GM21447 (cell line): Measurements from ENCODE around the gene ALDH2.
"Not testable (repeated sequence)": the region's sequence is repeated elsewhere in the genome, so short reads cannot be mapped to it uniquely, and the experiment has no call there.

ENCODE experiments used
- ATAC-seq: cut with Tn5 transposase; IDR thresholded peaks from one replicate; pipeline ENCODE4 v1.9.1; 2021; ENCODE audit not compliant: unreplicated experiment

The ALDH2 gene

DNA sequence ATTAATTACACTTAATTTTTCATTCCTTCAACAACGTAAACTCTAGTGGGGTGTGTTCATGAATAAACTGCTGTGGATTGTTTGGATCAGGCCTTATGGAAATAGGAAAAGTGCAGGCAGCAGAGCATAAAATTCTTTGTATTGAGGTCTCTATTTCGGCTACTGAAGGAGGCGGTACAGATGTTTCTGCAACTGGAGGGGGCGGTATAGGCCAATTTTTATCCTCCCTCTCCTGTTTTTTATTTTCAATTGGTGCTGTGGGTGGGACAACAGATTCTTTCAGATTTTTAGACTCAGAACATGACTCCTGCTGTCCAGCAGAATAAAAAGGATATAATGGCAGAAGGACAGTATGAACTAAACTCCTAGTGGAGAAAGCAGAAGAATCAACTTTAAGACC, 57.6 kb downstream of the ALDH2 start:
- ATAC-seq: not testable (repeated sequence)

DNA sequence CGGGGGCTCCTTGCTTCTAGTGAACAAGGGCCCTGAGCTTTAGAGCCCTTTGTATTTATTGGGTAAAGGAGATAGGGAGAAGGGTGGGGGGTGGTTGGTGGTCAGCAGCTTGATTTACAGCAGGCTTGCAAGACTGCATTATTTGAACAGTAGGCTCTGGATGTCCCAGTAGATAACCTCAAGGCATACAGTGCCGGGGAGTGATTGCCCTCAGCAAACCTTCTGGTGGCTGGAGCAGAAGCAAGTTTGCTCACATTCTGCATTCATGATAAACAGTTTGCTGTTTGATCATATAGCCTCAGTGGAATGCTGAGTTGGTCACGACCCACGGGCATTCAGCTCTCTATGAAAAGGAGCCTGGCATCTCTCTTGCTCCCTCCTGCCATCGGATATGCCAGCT, 58.8 kb downstream of the ALDH2 start:
- ATAC-seq: no peak

DNA sequence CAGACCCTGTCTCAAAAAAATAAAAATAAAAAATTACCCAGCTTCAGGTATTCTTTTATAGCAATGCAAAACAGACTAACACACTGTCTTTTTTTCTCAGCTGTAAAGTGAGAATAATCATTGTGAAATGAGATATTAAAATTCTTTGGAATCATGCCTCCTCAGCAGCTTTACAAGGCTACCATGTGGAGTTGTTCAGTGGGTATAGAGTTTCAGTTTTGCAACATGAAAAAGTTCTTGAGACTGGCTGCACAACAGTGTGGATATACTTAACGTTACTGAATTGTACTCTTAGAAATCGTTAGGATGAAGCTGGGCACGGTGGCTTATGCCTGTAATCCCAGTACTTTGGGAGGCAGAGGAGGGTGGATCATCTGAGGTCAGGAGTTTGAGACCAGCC, 59.6 kb downstream of the ALDH2 start:
- ATAC-seq: no peak

DNA sequence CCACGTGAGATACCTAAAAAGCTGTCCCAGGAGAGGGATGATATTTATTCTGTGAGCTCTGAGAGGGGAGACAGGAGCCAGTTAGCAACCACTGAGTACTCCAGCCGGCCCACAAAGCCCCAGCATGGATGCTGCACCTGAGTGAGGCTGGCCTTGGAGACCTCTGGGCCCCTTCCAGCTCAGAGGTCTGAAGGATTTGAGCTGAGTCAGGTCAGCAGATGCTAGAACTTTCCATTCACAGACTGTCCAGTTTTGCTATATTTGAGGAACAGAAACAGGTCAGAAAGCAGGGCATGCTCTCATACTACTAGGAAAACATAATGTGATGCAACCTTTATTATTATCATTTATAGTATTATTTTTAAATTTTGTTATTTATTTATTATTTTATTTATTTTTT, 60.3 kb downstream of the ALDH2 start:
- ATAC-seq: no peak

DNA sequence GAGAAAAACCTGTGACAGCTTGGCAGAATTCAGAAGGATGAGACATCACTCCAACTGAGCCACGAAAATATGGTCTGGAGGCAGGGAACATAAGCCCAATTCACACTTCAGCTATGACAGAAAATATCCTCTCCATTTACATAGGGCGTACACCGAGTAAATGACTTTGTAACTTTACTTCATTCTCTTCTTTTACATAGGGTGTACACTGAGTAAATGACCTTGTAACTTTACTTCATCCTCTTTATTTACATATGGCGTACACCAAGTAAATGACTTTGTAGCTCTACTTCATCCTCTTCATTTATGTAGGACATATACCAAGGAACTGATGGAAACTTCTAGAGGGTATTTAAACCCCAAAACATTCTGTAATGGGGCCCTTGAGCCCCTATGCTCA, 61.2 kb downstream of the ALDH2 start:
- no peak for ATAC-seq

DNA sequence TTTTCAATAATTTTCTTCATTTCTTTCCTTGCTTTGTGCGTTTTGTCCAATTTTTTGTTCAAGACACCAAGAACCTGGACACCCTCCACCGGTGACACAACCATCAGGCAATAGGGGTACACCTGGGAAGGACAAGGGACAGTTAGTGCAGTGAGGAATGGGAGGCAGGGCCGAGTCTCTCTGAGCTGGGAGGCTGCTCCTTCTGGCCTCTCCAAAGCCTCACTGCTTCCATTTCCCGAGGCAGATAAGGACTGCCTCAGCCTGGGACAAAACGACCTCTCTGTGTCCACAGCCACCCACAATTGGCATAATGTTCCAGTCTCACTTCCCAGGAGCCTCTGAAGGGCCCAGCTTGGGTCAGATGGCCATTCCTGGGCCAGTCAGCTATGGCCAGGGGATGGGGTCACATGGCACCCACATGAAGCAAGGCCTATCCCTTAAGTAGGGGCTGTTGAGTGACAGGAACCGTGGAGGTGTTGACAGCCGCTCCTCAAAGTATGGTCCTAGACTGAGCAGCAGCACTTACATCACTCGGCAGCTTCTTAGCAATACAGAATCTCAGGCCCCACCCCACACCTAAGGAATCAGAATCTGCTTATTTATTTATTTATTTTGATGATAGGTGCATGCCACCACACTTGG, 61.7 kb downstream of the ALDH2 start:
- ATAC-seq: no peak

DNA sequence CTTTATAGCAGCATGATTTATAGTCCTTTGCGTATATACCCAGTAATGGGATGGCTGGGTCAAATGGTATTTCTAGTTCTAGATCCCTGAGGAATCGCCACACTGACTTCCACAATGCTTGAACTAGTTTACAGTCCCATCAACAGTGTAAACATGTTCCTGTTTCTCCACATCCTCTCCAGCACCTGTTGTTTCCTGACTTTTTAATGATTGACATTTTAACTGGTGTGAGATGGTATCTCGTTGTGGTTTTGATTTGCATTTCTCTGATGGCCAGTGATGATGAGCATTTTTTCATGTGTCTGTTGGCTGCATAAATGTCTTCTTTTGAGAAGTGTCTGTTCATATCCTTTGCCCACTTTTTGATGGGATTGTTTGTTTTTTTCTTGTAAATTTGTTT, 62.9 kb downstream of the ALDH2 start:
- ATAC-seq: not testable (repeated sequence)

DNA sequence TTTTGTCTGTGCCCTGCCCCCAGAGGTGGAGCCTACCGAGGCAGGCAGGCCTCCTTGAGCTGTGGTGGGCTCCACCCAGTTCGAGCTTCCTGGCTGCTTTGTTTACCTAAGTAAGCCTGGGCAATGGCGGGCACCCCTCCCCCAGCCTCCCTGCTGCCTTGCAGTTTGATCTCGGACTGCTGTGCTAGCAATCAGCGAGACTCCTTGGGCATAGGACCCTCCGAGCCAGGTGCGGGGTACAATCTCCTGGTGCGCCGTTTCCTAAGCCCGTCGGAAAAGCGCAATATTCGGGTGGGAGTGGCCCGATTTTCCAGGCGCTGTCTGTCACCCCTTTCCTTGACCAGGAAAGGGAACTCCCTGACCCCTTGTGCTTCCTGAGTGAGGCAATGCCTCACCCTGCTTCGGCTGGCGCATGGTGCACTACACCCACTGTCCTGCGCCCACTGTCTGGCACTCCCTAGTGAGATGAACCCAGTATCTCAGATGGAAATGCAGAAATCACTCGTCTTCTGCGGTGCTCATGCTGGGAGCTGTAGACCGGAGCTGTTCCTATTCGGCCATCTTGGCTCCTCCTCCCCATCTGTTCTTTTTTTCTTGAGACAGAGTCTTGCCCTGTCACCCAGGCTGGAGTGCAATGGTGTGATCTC, 68.1 kb downstream of the ALDH2 start:
- not testable (repeated sequence) for ATAC-seq

DNA sequence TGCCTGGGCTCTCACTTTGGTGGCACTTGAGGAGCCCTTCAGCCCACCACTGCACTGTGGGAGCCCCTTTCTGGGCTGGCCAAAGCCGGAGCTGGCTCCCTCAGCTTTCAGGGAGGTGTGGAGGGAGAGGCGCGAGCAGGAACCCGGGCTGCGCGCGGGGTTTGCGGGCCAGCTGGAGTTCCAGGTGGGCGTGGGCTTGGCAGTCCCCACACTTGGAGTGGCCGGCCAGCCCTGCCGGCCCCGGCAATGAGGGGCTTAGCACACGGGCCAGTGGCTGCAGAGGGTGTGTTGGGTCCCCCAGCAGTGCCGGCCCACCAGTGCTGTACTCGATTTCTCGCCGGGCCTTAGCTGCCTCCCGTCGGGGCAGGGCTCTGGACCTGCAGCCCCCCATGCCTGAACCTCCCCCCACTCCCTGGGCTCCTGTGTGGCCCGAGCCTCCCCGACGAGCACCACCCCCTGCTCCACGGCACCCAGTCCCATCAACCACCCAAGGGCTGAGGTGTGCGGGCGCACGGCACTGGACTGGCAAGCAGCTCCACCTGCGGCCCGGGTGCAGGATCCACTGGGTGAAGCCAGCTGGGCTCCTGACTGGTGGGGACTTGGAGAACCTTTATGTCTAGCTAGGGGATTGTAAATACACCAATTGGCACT, 68.9 kb downstream of the ALDH2 start:
- not testable (repeated sequence) for ATAC-seq

DNA sequence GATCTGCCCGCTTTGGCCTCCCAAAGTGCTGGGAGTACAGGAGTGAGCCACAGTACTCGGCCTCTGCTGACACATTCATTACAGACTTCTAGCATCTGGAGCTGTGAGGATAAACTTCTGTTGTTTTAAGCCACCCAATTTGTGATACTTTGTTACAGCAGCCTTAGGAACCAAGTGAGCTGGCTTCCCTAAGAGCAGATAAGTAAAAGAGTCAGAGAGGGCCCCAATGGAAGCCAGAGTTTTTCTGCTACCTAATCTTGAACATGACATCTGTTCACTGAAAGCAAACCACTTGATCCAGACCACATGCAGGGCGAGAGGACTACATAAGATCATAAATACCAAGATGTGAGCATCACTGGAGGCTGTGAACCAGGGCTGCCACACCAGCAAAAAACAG, 71.6 kb downstream of the ALDH2 start:
- no peak for ATAC-seq

DNA sequence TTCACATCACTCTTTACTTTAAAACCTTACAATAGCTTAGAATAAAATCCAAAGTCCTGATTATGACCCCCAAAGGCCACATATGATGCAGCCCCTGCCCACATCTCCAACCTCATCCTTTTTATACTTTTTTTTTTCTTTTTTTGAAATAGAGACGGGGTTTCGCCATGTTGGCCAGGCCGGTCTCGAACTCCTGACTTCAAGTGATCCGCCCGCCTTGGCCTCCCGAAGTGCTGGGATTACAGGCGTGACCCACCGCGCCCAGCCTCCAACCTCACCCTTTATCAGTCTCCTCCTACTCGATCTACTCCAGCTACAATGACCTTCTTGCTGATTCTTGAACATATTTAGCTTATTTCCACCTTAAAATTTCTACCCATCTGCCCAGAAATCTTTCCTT, 74.1 kb downstream of the ALDH2 start:
- ATAC-seq: no peak

DNA sequence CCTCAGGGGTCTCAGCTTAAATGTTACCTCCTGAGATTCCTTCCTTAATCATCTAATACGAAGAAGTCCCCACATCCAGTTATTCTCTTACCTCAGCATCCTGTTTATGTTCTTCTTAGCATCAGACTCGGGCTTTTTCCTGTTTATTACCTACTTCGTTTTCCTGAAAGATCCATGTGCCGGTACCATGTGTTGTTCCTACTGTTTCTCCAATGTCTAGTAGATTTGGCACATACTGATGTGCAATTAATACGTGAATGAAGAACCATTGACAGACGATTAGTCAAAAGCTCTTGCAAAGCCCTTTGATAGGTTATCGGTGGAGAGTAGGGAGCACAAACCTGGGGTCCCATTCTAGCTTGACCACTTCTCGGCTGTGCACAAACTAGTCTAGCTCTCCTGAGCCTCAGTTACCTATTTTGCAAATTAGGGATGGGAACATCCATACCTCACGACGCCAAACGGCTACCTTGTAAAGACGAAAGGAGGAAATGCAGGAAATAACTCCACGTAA, 74.6 kb downstream of the ALDH2 start:
- peak; percentile 2 for ATAC-seq

DNA sequence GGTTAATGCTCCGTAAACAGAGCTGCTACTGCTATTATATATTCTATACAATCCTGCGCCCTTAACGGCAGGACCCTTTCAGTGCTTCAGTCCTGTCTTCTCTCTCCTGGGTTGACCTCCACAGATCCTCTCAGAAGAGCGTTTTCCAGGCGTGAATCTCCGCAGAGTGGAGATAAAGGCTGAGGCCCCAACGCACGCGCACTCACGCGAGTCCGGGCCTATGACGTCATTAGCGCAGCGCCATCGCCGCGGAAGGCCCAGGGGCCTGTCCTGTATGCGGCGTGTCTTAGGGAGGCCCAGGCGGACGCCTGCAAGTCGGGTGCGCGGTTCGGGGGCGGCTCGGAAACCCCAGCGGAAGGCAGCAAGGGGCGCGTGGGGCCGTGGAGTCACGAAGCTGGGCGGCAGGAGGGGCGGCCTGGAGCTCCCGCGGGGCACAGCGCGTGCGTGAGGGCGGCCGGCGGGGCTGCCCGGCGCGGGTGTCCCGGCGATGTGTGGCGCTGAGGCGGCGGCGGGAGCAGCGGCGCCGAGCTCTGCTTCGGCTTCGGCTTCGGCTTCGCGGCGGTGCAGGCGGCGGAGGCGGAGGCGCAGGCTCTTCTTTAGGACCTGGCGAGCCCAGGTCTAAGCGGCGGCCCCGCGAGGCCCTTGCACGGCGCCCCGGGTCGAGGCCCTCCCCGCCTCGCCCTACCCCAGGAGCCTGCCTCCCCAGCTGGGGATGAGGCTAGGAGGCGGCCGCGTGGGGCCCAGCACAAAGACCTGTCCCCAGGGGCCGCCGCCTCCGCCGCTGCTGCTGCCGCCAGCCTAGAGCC, 75.2 kb downstream of the ALDH2 start, which contains the start of gene MAPKAPK5:
MAPKAPK5 (plus strand) TSS at position 479 of the 806 bp plus-strand sequence. CDS start 506 bp downstream, outside the sequence.
- ATAC-seq: peak; percentile 72

DNA sequence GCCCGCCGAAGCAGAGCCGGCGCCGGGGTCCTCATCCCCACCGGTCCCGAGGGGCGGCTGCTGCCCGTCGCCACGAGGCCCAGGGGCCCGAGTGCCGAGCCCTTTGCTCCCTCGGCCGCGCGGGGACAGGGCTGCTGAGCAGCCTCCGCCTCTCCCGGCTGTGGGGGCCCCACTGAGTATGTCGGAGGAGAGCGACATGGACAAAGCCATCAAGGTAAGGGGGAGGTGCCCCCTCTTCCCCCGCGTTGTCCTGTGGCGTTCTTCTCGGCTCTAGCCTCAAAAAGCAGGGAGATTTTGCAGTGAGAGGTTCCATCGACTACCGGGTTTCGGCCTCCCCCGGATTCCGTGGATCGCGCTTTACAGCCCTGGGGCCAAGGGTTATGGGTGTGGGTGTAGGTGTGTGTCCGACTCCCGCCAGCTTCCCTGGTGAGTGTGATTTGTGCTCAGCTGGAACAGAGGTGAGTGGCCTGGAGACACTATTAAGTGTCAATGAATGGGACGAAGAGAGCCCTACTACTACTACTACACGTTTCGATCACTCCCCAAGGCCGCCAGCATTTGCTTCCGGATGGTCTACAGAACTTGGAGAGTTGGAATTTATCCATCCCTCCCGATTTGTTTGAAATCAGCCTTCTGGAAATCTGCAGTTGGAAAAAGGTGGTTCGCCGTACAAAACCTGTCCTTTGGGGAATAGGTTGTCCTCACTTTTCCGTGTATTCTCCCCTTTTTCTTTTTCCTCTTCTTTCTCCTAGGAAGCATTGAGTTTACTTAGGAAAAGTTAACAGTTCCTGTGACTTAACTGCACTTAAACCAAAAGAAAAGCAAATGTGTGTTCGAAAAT, 76.0 kb downstream of the ALDH2 start:
- peak; percentile 12 for ATAC-seq

DNA sequence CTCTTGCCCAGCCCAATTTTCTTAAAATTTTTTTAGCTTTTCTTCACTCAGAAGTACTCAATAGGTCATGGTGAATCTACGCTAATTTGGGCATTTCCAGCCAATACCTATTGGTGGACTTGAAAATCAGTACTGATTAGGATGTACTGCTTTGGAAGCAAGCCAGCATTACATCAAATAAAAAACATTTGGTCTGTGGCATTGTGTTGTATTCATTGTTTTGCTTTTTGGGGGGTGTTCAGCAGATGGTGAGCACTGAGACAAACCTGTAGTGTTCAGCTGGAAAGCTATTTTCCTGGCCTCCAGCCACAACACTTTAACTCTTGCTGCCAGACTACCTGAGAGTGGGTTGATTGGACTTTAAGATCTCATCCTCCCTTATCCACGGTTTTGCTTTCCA, 79.3 kb downstream of the ALDH2 start:
- ATAC-seq: no peak

DNA sequence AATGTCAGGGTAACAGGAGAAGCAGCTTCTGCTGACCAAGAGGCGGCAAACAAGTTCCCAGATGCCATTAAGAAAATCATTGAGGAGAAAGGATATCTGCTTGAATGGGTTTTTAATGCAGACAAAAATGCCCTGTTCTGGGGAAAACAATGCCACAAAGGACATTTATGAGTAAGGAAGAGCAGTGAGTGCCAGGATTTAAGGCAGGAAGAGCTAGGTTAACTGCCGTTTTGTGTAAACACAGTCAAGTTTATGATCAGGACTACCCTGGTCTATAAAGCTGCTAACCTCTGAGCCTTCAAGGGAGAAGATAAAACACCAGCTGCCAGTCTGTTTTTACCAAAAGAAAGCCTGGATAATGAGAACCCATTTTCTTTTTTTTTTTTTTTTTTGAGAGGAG, 83.8 kb downstream of the ALDH2 start:
- no peak for ATAC-seq

DNA sequence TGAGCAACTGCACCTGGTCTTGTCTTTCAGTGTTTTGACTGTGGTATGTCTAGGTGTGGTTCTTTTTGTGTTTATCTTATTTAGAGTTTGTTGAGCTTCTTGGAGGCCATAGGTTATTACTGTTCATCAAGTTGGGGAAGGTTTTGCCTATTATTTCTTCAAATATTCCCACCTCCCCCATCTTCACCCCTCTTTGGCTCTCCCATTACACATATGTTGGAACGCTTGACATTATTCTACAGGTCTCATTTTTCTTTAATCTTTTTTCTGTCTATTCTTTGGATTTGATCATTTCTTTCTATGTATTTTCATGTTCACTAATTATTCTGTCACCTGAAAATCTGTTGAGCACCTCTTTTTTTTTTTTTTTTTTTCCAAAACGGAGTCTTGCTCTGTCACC, 91.5 kb downstream of the ALDH2 start:
- ATAC-seq: no peak

DNA sequence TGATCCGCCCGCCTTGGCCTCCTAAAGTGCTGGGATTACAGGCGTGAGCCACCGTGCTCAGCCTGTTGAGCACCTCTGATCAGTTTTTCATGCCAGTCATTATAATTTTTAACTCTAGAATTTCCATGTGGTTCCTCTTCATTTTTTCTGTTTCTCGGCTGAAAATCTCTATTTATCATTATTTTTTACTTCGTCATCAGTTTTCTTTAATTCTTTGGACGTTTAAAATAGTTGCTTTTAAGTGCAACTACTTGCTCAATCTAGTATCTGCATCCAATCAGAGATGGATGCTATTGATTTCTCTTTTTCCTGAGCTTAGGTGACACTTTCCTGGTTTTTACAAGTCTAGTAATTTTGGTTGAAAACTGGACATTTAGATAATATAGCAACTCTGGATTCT, 92.0 kb downstream of the ALDH2 start:
- no peak for ATAC-seq

DNA sequence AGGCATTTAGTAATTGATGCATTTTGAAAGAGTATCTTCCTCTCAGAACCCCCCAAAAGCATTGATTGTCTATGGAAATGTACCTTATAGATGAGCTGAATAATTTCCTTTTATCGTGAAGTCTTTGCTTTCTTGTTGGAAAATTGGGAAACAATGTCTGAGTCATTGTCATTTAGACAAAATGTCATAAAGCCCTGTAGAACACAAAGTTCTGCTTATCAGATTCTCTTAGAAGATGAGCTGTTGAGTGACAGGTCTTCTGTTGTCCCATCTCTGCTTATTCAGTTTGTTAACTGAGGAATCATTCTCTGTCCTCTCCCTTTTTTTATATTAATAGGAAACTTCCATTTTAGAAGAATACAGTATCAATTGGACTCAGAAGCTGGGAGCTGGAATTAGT, 98.2 kb downstream of the ALDH2 start:
- ATAC-seq: no peak
